Ovary (tissue), 9 donors: ENCODE measurements around the gene SEMA4G. TPM values are rescaled to one million over a fixed set of nuclear protein-coding genes. Genes with fewer than 3 reads are reported as not detected.

Source experiments
- DNase-seq, 5 donors: peaks; one replicate each; pipeline ENCODE4 v3.0.0-alpha.2; 2019 to 2020
- H3K27ac ChIP-seq, 2 donors: fragments of 200-600 bp; one replicate each; pipeline versions ENCODE4 v1.5.1 to v1.8.0; 2019 to 2022
- H3K27me3 ChIP-seq: fragments of 200-600 bp; one replicate; pipeline ENCODE4 v1.8.0; 2022
- H3K36me3 ChIP-seq: fragments of 200-600 bp; sonication (generic); one replicate; pipeline ENCODE4 v1.5.1; 2019
- H3K4me1 ChIP-seq: one replicate; pipeline ENCODE4 v1.8.1; 2013; ENCODE audit warnings: mild to moderate bottlenecking, moderate library complexity; ENCODE audit not compliant: insufficient read depth
- H3K4me3 ChIP-seq: fragments of 200-600 bp; sonication (generic); one replicate; pipeline ENCODE4 v1.5.1; 2017
- H3K9me3 ChIP-seq, 2 donors: fragments of 200-600 bp in 1 of 2; sonication (generic) in 1 of 2; one replicate each; pipeline versions ENCODE4 v1.5.1 to v1.8.1; 2013 to 2019; ENCODE audit warnings: mild to moderate bottlenecking in 1 of 2, moderate library complexity in 1 of 2
- CTCF ChIP-seq, 3 donors: fragments of 450-650 bp in 2 of 3; fragments of 200-600 bp in 1 of 3; IDR thresholded peaks; one replicate each; pipeline versions ENCODE4 v1.5.1 to v1.8.0; 2016 to 2022; ENCODE audit warnings: antibody characterized with exemption in 3 of 3, mild to moderate bottlenecking in 1 of 3
- EP300 ChIP-seq: sonication (generic); formaldehyde crosslinking; IDR thresholded peaks from one replicate; pipeline ENCODE4 v1.6.1; 2017; ENCODE audit warnings: antibody characterized with exemption
- POLR2A ChIP-seq: fragments of 450-650 bp; IDR thresholded peaks from one replicate; pipeline ENCODE4 v1.6.1; 2017; ENCODE audit warnings: antibody characterized with exemption, mild to moderate bottlenecking, moderate library complexity
- WGBS, 3 donors: extraction: QIAGEN DNeasy Blood & Tissue Kit in 1 of 3; methylation state at CpG; one replicate each; pipeline versions ENCODE4 v1.1.5 to v1.1.7; 2013 to 2017; 5-methylcytosine and 5-hydroxymethylcytosine counted together
- intact Hi-C, 4 donors: fragments of 100-400 bp; cut with DNase I; formaldehyde crosslinking; loops; one replicate each; pipeline versions ENCODE4 v1.11.0 to v1.15.1; 2022 to 2023
- polyA plus RNA-seq, 2 donors: library from polyadenylated mRNA; stranded (reverse); fragments of 200-250 nt in 1 of 2; fragments of 350-450 nt in 1 of 2; fragmentation: Illumina TruSeq in 1 of 2; extraction: RNeasy Lipid Tissue Mini Kit (QIAGEN cat#74804) in 1 of 2; gene quantifications; one replicate each; pipeline ENCODE4 v1.2.3, GENCODE V29; 2013 to 2014
- total RNA-seq, 7 donors: library from RNA; depleted of rRNA in 2 of 7; stranded (reverse); fragments of >200 nt in 2 of 7; fragmentation: NEBNext Ultra II Directional in 3 of 7; extraction: Animal tissue kit (Norgen Biotek cat#: 25700) in 3 of 7; gene quantifications; one replicate each; pipeline versions ENCODE4 v1.1.0 to v1.2.4, GENCODE V29; 2016 to 2023
- donor health status: DM: no; HTN: no; CAD: no; lungs with moderate emphysema.
- donor health status: DM: no; HTN: no; CAD: no.
- donor health status: Bipolar disorder and iron deficiency.
- donor health status: DM: yes; HTN: yes; CAD: no.
- donor health status: DM: no; HTN: no; CAD: no.
- donor health status: DM: yes; HTN: yes; CAD: no.

Gene SEMA4G
- total and polyA plus RNA-seq, 9 donors = 5.9 to 25.5 (median 13.1) TPM

DNA sequence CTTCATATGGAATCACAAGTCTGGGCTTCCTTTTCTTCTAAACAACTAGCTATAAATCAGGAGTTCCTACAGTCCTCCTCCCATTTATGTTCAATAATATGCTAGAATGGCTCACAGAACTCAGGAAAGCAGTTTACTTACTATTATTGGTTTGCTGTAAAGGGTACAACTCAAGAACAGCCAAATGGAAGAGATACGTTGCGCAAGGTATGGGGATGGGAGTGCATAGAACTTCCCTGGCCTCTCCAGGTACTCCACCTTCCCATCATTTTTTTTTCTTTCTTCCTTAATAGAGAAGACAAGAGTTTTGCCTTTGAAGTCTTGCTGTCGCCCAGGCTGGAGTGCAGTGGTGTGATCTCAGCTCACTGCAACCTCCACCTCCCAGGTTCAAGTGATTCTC lies 27.1 kb upstream of the SEMA4G start:
- DNase-seq = no peak
- no peak for TF ChIP-seq EP300
- TF ChIP-seq CTCF (IDR thresholded peaks at IDR 0.05) = no peak
- no peak for TF ChIP-seq POLR2A
- Histone ChIP-seq H3K27ac (no peak overlapping the region), H3K4me3 (no peak overlapping the region), H3K36me3 (no peaks in the 10 kb centered on the region), H3K4me1 (no peaks in the 10 kb centered on the region), H3K9me3 (no peaks in the 10 kb centered on the region), H3K27me3 (no peaks in the 10 kb centered on the region)
- intact Hi-C loops = no loop called here
- WGBS, 3 donors = 95% methylated on average over 3 of the region's 3 CpGs

DNA sequence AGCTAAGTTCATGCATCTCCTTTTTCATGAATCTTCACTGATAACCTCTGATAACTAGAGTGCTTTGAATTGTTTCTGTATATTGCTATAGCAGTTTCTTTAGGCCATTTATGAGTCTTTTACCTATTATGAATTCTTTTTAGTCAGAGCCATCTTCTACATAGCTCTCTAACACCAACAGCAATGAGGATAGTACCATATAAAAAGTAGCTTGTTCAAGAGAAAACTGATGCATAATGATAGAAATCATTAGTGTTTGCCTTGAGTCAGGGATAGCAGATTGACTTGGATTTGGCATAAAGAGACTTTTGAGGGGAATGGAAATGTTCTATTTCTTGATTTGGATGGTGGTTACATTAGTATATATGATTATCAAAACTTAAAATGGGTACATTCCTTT lies 25.8 kb upstream of the SEMA4G start:
- no peaks in the 10 kb centered on the region for H3K4me1 ChIP-seq
- no peak for DNase-seq
- H3K27me3 ChIP-seq = no peaks in the 10 kb centered on the region
- intact Hi-C loops = no loop called here
- TF ChIP-seq POLR2A (no peak), CTCF (IDR thresholded peaks at IDR 0.05) (no peak), EP300 (no peak)
- H3K36me3 ChIP-seq = no peaks in the 10 kb centered on the region
- no peak overlapping the region for H3K4me3 ChIP-seq
- no peak overlapping the region for H3K27ac ChIP-seq
- no peaks in the 10 kb centered on the region for H3K9me3 ChIP-seq

DNA sequence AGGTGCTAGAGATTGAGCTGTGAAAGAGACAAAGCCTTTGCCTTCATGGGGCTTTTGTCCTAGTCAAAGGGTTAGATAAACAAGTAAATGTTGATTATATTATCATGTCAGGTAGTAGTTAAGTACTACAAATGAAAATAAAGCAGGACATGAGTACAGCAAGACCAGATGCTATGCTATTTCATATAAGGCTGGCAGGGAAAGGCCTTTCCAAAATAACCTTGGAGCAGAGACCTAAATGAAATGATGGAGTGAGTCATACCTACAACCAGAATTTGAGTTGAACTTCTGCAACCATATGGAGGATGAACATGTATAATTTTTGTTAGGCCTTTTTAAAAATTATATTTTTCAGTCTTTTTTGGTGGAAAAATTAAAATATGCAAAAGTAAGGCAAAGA lies 23.6 kb upstream of the SEMA4G start:
- no peak overlapping the region for H3K27ac ChIP-seq
- no peaks in the 10 kb centered on the region for H3K4me1 ChIP-seq
- intact Hi-C loops = no loop called here
- H3K27me3 ChIP-seq = no peaks in the 10 kb centered on the region
- H3K36me3 ChIP-seq = no peaks in the 10 kb centered on the region
- H3K9me3 ChIP-seq = no peaks in the 10 kb centered on the region
- no peak for DNase-seq
- no peak overlapping the region for H3K4me3 ChIP-seq
- no peak for TF ChIP-seq EP300
- TF ChIP-seq POLR2A = no peak
- TF ChIP-seq CTCF (IDR thresholded peaks at IDR 0.05) = no peak

GRCh38 chr10:100948916-100949315 lies 20.4 kb upstream of the SEMA4G start:
- TF ChIP-seq EP300 (no peak), POLR2A (no peak), CTCF (IDR thresholded peaks at IDR 0.05) (no peak)

GRCh38 chr10:100960251-100960650 lies 9.1 kb upstream of the SEMA4G start:
- no peaks in the 10 kb centered on the region for H3K4me1 ChIP-seq
- no peaks in the 10 kb centered on the region for H3K9me3 ChIP-seq
- no peaks in the 10 kb centered on the region for H3K27me3 ChIP-seq
- intact Hi-C loops = loop anchor here in 1 of 4 donors (10.0 kb wide), 1 partner anchor 75 kb away; no protein-coding TSS in a partner anchor
- no peak for TF ChIP-seq EP300
- no peak for TF ChIP-seq POLR2A
- no peak for TF ChIP-seq CTCF (IDR thresholded peaks at IDR 0.05)
- no peak for DNase-seq
- H3K36me3 ChIP-seq = no peaks in the 10 kb centered on the region
- no peak overlapping the region for H3K27ac ChIP-seq
- no peak overlapping the region for H3K4me3 ChIP-seq

More at GRCh38 chr10:100948916-100949315, 20.4 kb upstream of the SEMA4G start:
- Histone ChIP-seq H3K27ac (no peak overlapping the region), H3K27me3 (no peaks in the 10 kb centered on the region), H3K9me3 (no peaks in the 10 kb centered on the region), H3K36me3 (no peaks in the 10 kb centered on the region), H3K4me1 (no peaks in the 10 kb centered on the region), H3K4me3 (no peak overlapping the region)
- DNase-seq = no peak
- intact Hi-C loops = no loop called here
- WGBS, 3 donors = 79 to 88% (median 79%) methylated on average over 3 of the region's 3 CpGs
